K562 (cell line): Measurements from ENCODE around the gene BCL2A1. TPM values are rescaled to one million over a fixed set of nuclear protein-coding genes. Genes with fewer than 3 reads are reported as not detected.
A peak's percentile ranks its signal among the peaks of the same experiment; 100 is the strongest.

Experiments used
- CTCFL ChIP-seq: IDR thresholded peaks from 2 replicates; pipeline ENCODE4 v1.6.1; 2011; ENCODE audit warnings: borderline replicate concordance, low read depth, mild to moderate bottlenecking, moderate library complexity, low read length; ENCODE audit not compliant: insufficient read depth, poor library complexity, severe bottlenecking
- E2F3 ChIP-seq: fragments of 250-450 bp; sonication (Bioruptor Pico); IDR thresholded peaks from 2 replicates; pipeline ENCODE4 v1.4.0; 2020; ENCODE audit warnings: mild to moderate bottlenecking
- ESRRB ChIP-seq: fragments of 250-450 bp; sonication (Bioruptor Pico); IDR thresholded peaks from 2 replicates; pipeline ENCODE4 v1.5.0; 2020; ENCODE audit warnings: mild to moderate bottlenecking, moderate library complexity, borderline replicate concordance
- GABPA ChIP-seq: fragments of 200-800 bp; sonication (Bioruptor generic); conservative IDR thresholded peaks from 2 replicates; pipeline ENCODE4 v1.6.1; 2016; ENCODE audit warnings: low read depth, missing genetic modification characterization, missing compliant biosample characterization
- HMGN3 ChIP-seq: IDR thresholded peaks from 2 replicates; pipeline ENCODE4 v1.6.1; 2011; ENCODE audit warnings: borderline replicate concordance, low read depth, mild to moderate bottlenecking, mixed read lengths, low read length; ENCODE audit not compliant: insufficient read length; ENCODE audit errors: extremely low read depth
- HMGXB4 ChIP-seq: sonication (generic); formaldehyde crosslinking; IDR thresholded peaks from 2 replicates; pipeline ENCODE4 v1.8.1; 2023; ENCODE audit warnings: mild to moderate bottlenecking, missing genetic modification reagents
- HOMEZ ChIP-seq: fragments of 250-450 bp; sonication (Bioruptor Pico); IDR thresholded peaks from 2 replicates; pipeline ENCODE4 v1.4.0; 2020; ENCODE audit warnings: mild to moderate bottlenecking, moderate library complexity
- MCM5 ChIP-seq: fragments of 450-650 bp; IDR thresholded peaks from 2 replicates; pipeline ENCODE4 v1.6.1; 2016; ENCODE audit warnings: low read depth
- MTA3 ChIP-seq: fragments of 450-650 bp; formaldehyde crosslinking; IDR thresholded peaks from 2 replicates; pipeline ENCODE4 v1.6.1; 2017; ENCODE audit warnings: mild to moderate bottlenecking, borderline replicate concordance
- MTF1 ChIP-seq: fragments of 250-450 bp; sonication (Bioruptor Pico); IDR thresholded peaks from 2 replicates; pipeline ENCODE4 v1.9.0; 2021; ENCODE audit warnings: moderate library complexity, mild to moderate bottlenecking, inconsistent platforms, borderline replicate concordance
- MYBL2 ChIP-seq, 2 experiments: fragments of 450-650 bp in 1 of 2; sonication (generic) in 1 of 2; formaldehyde crosslinking in 1 of 2; IDR thresholded peaks; 2 replicates each; pipeline versions ENCODE4 v1.6.1 to v1.8.1; 2017 to 2022; ENCODE audit warnings: borderline replicate concordance in 1 of 2, inconsistent platforms in 1 of 2, low read depth in 1 of 2, mild to moderate bottlenecking in 1 of 2, missing genetic modification reagents in 1 of 2, moderate library complexity in 1 of 2
- MYC ChIP-seq, 2 experiments: fragments of 250-450 bp in 1 of 2; sonication (Bioruptor Pico) in 1 of 2; IDR thresholded peaks; 2 replicates each; pipeline versions ENCODE4 v1.5.1 to v1.6.1; 2012 to 2021; ENCODE audit warnings: low read depth in 2 of 2, borderline replicate concordance in 1 of 2, improper control_type of control experiment in 1 of 2, low read length in 1 of 2, mild to moderate bottlenecking in 1 of 2, moderate library complexity in 1 of 2
- SIN3B ChIP-seq: fragments of 450-650 bp; IDR thresholded peaks from 2 replicates; pipeline ENCODE4 v1.6.1; 2017; ENCODE audit warnings: low read depth, mild to moderate bottlenecking, moderate library complexity
- SUPT5H ChIP-seq: fragments of 450-650 bp; IDR thresholded peaks from 2 replicates; pipeline ENCODE4 v1.6.1; 2016
- TOE1 ChIP-seq, 2 experiments: fragments of 450-650 bp in 1 of 2; sonication (generic) in 1 of 2; formaldehyde crosslinking in 1 of 2; IDR thresholded peaks; 2 replicates each; pipeline versions ENCODE4 v1.7.1 to v1.8.0; 2016 to 2022; ENCODE audit warnings: borderline replicate concordance in 2 of 2, mild to moderate bottlenecking in 2 of 2, antibody characterized with exemption in 1 of 2, inconsistent platforms in 1 of 2, low read depth in 1 of 2, missing genetic modification reagents in 1 of 2, moderate library complexity in 1 of 2
- TRIM28 ChIP-seq: fragments of 450-650 bp; IDR thresholded peaks from 2 replicates; pipeline ENCODE4 v1.6.1; 2017
- ZFPM2 ChIP-seq: fragments of 250-450 bp; sonication (Bioruptor Pico); IDR thresholded peaks from 2 replicates; pipeline ENCODE4 v1.5.1; 2022; ENCODE audit warnings: mild to moderate bottlenecking
- ZNF143 ChIP-seq: sonication (generic); formaldehyde crosslinking; IDR thresholded peaks from 2 replicates; pipeline ENCODE4 v1.9.0; 2022; ENCODE audit warnings: mild to moderate bottlenecking, missing genetic modification reagents
- ZNF217 ChIP-seq: sonication (generic); formaldehyde crosslinking; IDR thresholded peaks from 2 replicates; pipeline ENCODE4 v1.8.0; 2022; ENCODE audit warnings: mild to moderate bottlenecking, missing genetic modification reagents
- ZNF436 ChIP-seq: fragments of 250-450, 450-650 bp; sonication (Bioruptor Pico); formaldehyde crosslinking; IDR thresholded peaks from 2 replicates; pipeline ENCODE4 v1.7.0; 2020; ENCODE audit warnings: mild to moderate bottlenecking
- ZNF511 ChIP-seq: sonication (generic); formaldehyde crosslinking; IDR thresholded peaks from 2 replicates; pipeline ENCODE4 v1.8.0; 2022; ENCODE audit warnings: mild to moderate bottlenecking, missing genetic modification reagents
- polyA plus RNA-seq, 8 experiments: library from polyadenylated mRNA; depleted of rRNA in 4 of 8; stranded (reverse) in 5 of 8; unstranded in 3 of 8; fragments of >200 nt; fragmentation: Nextera tagmentation in 2 of 8; fragmentation: Illumina TruSeq in 1 of 8; extraction: Ambion mirVana in 2 of 8; extraction: Trizol in 1 of 8; gene quantifications; 2 replicates each; pipeline versions ENCODE4 v1.2.1 to v1.2.3, GENCODE V29; 2011 to 2014; ENCODE audit warnings: inconsistent platforms in 1 of 8, missing spikeins in 1 of 8
- total RNA-seq, 7 experiments: library from RNA; depleted of rRNA in 6 of 7; stranded (reverse); fragments of >200 nt in 6 of 7; fragmentation: Illumina TruSeq in 2 of 7; extraction: Trizol in 2 of 7; gene quantifications; 2 replicates each; pipeline versions ENCODE4 v1.2.1 to v1.2.3, GENCODE V29; 2011 to 2021; ENCODE audit warnings: low replicate concordance in 1 of 7

The BCL2A1 gene
- total and polyA plus RNA-seq, 9 of the 15 experiments (the other 6 are each of a cell fraction or from before 2014, with no cell fraction given) = 0.11 to 1.2 (median 0.25) TPM; not detected in 4

- peak; percentile 31; the same call in 1 of the 2 replicates for TF ChIP-seq ZNF511 (CRISPR knock-in tag)
- TF ChIP-seq E2F3 = no peak
- TF ChIP-seq ZNF436 = no peak
- TF ChIP-seq MTA3 = 0 out of 2 replicates have a peak, but pooled peaks have one; percentile 34
- TF ChIP-seq HOMEZ (CRISPR knock-in tag) = no peak
- no peak for TF ChIP-seq CTCFL
- TF ChIP-seq GABPA (tag) = peak; percentile 91
- no peak for TF ChIP-seq MTF1
- TF ChIP-seq TRIM28 = no peak
- peak; percentile 89 for TF ChIP-seq SUPT5H
- TF ChIP-seq MYBL2 (IDR thresholded peaks at IDR 0.05; ENCODE audit: low read depth) = no peak
- no peak for TF ChIP-seq MYBL2 (CRISPR knock-in tag; IDR thresholded peaks at IDR 0.05; ENCODE audit: borderline replicate concordance)
- peak; percentile 32 for TF ChIP-seq SIN3B
- TF ChIP-seq ZNF143 (CRISPR knock-in tag) = 0 out of 2 replicates have a peak, but pooled peaks have one; percentile 47
- TF ChIP-seq HMGN3 = peak; percentile 77
- peak; percentile 31 for TF ChIP-seq MYC (IDR thresholded peaks at IDR 0.05; ENCODE audit: low read depth, low read length)
- TF ChIP-seq MYC (CRISPR knock-in tag; IDR thresholded peaks at IDR 0.05; ENCODE audit: borderline replicate concordance, low read depth) = no peak
- no peak for TF ChIP-seq MCM5
- TF ChIP-seq TOE1 (IDR thresholded peaks at IDR 0.05; ENCODE audit: borderline replicate concordance) = peak; percentile 57; the same call in 1 of the 2 replicates
- no peak for TF ChIP-seq TOE1 (CRISPR knock-in tag; IDR thresholded peaks at IDR 0.05; ENCODE audit: borderline replicate concordance, low read depth)
- no peak for TF ChIP-seq ESRRB (CRISPR knock-in tag)
- no peak for TF ChIP-seq ZNF217
- no peak for TF ChIP-seq ZFPM2 (CRISPR knock-in tag)
- no peak; the same call in 1 of the 2 replicates for TF ChIP-seq HMGXB4 (CRISPR knock-in tag)
Measured at GRCh38 chr15:79923515-79924169, 47.4 kb downstream of the BCL2A1 start (continued).
